ENCODE results near the gene PTPRZ1.

PTPRZ1 gene

DNA sequence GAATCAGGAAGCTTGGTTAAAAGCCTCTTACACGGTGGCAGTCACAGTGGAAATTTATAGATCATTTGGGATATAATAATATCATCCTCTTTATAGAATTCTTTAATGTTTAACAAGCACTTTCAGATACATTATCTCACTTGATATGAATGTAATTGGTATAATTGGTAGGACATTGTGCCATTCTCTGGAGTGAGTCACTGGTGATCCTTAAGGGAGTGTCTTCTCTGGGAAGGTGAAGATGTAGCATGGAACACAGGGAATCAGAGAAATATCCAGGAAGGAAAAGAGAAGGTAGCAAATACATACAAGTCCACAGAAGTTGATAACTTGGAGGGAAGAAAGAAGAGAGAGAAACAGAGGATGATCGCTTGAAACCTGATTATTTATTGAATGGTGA is 9.8 kb downstream of the PTPRZ1 start:
- no peak overlapping the region for H3K27ac ChIP-seq (replicated peaks)
- no peak overlapping the region for H3K4me3 ChIP-seq (replicated peaks; ENCODE audit: insufficient read depth, low read length)
- TF ChIP-seq GABPA (IDR thresholded peaks at IDR 0.05; ENCODE audit: low read depth) (no peak), SPI1 (IDR thresholded peaks at IDR 0.05; ENCODE audit: borderline replicate concordance, low read depth) (no peak), POLR2AphosphoS5 (IDR thresholded peaks at IDR 0.05; ENCODE audit: low read depth) (no peak), CTCF (IDR thresholded peaks at IDR 0.05; ENCODE audit: insufficient read depth, low read length) (no peak)
- no peaks in the 10 kb centered on the region for H3K27me3 ChIP-seq (ENCODE audit: insufficient read depth, poor library complexity, severe bottlenecking)
- no peak for DNase-seq (ENCODE audit: low read depth in 1 of 2, low spot score in 1 of 2)

GRCh38 chr7:121885166-121885920 is 12.4 kb downstream of the PTPRZ1 start:
- TF ChIP-seq POLR2AphosphoS5 (IDR thresholded peaks at IDR 0.05; ENCODE audit: low read depth) (no peak), CTCF (IDR thresholded peaks at IDR 0.05; ENCODE audit: insufficient read depth, low read length) (no peak), SPI1 (IDR thresholded peaks at IDR 0.05; ENCODE audit: borderline replicate concordance, low read depth) (no peak), GABPA (IDR thresholded peaks at IDR 0.05; ENCODE audit: low read depth) (no peak)
- TF ChIP-seq, protein P1, sequence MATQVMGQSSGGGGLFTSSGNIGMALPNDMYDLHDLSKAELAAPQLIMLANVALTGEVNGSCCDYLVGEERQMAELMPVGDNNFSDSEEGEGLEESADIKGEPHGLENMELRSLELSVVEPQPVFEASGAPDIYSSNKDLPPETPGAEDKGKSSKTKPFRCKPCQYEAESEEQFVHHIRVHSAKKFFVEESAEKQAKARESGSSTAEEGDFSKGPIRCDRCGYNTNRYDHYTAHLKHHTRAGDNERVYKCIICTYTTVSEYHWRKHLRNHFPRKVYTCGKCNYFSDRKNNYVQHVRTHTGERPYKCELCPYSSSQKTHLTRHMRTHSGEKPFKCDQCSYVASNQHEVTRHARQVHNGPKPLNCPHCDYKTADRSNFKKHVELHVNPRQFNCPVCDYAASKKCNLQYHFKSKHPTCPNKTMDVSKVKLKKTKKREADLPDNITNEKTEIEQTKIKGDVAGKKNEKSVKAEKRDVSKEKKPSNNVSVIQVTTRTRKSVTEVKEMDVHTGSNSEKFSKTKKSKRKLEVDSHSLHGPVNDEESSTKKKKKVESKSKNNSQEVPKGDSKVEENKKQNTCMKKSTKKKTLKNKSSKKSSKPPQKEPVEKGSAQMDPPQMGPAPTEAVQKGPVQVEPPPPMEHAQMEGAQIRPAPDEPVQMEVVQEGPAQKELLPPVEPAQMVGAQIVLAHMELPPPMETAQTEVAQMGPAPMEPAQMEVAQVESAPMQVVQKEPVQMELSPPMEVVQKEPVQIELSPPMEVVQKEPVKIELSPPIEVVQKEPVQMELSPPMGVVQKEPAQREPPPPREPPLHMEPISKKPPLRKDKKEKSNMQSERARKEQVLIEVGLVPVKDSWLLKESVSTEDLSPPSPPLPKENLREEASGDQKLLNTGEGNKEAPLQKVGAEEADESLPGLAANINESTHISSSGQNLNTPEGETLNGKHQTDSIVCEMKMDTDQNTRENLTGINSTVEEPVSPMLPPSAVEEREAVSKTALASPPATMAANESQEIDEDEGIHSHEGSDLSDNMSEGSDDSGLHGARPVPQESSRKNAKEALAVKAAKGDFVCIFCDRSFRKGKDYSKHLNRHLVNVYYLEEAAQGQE (IDR thresholded peaks at IDR 0.05; ENCODE audit: insufficient replicate concordance, low read depth) = no peak
- no peak for DNase-seq (ENCODE audit: low read depth in 1 of 2, low spot score in 1 of 2)
- Histone ChIP-seq H3K27ac (replicated peaks) (no peak overlapping the region), H3K4me3 (replicated peaks; ENCODE audit: insufficient read depth, low read length) (no peak overlapping the region), H3K27me3 (ENCODE audit: insufficient read depth, poor library complexity, severe bottlenecking) (no peaks in the 10 kb centered on the region)

DNA sequence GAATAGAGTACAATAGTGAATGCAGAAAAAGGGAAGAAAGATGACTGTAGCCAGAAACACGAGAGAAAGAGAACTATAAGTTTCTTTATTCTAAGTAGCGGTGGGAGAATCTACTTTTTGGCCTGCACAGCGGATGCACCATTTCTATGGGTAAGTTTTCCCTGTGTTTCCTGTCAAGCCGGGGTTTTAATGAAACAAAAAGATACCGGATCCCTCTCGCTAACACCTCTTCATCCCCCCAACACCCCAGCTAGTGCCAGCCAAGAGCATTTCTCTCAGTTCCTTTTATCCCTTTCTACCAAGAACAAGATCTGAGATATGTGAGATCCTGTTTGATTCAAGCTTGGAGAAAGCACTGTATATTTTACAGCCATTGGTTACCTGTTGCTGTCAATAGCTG is 14.7 kb downstream of the PTPRZ1 start:
- H3K27me3 ChIP-seq (ENCODE audit: insufficient read depth, poor library complexity, severe bottlenecking) = no peaks in the 10 kb centered on the region

DNA sequence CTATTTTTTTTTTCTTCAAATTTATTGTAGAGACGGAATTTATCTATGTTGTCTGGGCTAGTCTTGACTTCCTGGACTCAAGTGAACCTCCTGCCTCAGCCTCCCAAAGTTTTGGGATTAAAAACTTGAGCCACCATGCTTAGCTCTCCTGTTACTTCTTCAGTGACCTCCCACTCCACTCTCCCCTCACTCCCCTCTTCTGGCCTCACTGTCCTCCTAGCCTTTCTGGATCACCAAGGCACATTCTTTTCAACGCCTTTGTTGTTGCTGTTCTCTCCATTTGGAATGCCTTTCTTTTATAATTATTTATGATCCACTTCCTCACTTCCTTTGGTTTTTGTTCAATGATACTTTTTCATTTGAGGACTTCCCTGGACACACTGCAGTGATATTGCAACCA is 17.9 kb downstream of the PTPRZ1 start:
- Histone ChIP-seq H3K27ac (replicated peaks) (no peak overlapping the region), H3K27me3 (ENCODE audit: insufficient read depth, poor library complexity, severe bottlenecking) (no peaks in the 10 kb centered on the region), H3K4me3 (replicated peaks; ENCODE audit: insufficient read depth, low read length) (no peak overlapping the region)
- DNase-seq (ENCODE audit: low read depth in 1 of 2, low spot score in 1 of 2) = no peak
- TF ChIP-seq, protein P1 (IDR thresholded peaks at IDR 0.05; ENCODE audit: insufficient replicate concordance, low read depth) = no peak
- no peak for TF ChIP-seq CTCF (IDR thresholded peaks at IDR 0.05; ENCODE audit: insufficient read depth, low read length)
- TF ChIP-seq POLR2AphosphoS5 (IDR thresholded peaks at IDR 0.05; ENCODE audit: low read depth) = no peak
- no peak for TF ChIP-seq GABPA (IDR thresholded peaks at IDR 0.05; ENCODE audit: low read depth)
- no peak for TF ChIP-seq SPI1 (IDR thresholded peaks at IDR 0.05; ENCODE audit: borderline replicate concordance, low read depth)

More for the DNA sequence above, 14.7 kb downstream of the PTPRZ1 start:
- TF ChIP-seq CTCF (IDR thresholded peaks at IDR 0.05; ENCODE audit: insufficient read depth, low read length) = no peak
- DNase-seq (ENCODE audit: low read depth in 1 of 2, low spot score in 1 of 2) = no peak
- no peak overlapping the region for H3K27ac ChIP-seq (replicated peaks)
- no peak overlapping the region for H3K4me3 ChIP-seq (replicated peaks; ENCODE audit: insufficient read depth, low read length)

Data from HL-60 (cell line).